ENCODE results near the gene RHEB.

RHEB gene

DNA sequence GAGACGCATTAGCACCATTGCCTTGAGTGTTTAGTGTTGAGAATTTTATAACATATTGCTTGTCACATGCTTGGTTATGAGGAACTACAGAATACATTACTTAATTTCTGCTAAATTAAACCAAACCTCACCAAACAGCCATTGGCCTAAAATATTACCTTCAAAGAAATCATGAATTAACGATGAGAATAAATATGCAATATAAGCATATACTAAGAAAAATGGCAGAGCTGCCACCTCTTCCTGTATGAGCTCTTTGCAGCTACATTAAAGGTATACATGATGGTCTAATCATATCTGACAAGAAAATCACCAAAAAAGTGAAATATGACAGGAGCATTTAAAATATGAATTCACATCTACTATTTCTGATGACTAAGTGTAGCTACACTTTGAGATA, 5.2 kb upstream of the RHEB start:
- no peak for DNase-seq (ENCODE audit: low spot score)

DNA sequence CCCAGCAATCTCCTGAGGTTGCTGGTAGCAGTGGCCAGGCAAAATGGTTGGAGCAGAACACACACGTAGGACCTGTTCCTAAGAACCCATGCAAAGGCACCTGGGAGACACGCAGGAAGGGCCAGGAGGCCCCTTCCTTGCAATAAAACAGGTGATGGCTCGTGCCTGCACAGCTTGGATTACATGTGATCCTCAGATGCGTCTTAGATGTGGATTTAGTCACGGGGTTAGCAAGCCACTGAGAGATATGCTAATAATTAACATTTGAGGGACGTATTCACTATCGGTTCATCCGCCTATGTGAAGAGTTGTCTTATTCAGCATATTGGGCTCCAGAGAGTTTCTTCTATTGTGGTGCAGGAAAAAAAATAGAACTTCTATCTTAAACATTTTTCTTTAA, 4.6 kb upstream of the RHEB start:
- DNase-seq (ENCODE audit: low spot score), result no peak

DNA sequence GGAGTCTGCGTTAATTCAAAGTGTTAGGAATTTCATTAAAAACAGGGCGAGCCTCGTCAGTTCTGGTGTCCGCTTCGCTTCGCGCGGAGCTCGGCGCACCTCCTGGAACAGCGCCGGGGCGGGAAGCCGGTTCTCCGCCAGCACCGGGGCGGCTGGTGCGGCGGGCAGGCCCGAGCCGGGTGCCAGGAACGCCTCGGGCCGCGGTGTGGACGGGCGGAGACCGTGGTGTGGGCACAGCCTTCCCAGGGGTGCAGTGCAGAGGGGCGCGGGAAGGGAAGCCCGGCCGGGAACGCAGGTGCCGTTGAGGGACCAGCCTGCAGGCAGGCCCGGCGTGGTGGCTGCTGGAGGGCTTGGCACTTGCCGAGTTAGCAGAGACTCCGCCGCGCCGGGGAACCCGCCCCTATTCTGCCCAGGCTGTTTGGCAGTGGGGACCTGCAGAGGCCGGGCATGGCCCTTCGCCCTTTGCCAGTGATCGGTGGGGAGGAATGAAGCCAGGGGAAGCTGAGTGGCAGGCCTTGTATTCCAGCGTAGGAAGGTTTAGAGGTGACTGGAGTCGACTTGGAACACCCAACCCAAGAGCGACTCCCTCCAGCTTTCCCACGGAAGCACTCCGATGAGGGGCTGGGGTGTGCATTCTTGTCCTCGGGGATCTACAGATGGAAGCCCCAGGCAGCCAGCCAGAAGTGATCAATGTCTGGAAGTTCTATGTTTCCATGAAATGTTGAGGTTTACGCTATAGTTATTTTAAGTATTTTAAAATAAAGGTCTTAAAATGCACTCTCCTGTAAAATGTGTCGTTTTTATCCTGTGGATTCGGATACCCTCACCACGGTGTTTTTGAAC, 945 bp upstream of the RHEB start:
- DNase-seq (ENCODE audit: low spot score), result peak; percentile 33

DNA sequence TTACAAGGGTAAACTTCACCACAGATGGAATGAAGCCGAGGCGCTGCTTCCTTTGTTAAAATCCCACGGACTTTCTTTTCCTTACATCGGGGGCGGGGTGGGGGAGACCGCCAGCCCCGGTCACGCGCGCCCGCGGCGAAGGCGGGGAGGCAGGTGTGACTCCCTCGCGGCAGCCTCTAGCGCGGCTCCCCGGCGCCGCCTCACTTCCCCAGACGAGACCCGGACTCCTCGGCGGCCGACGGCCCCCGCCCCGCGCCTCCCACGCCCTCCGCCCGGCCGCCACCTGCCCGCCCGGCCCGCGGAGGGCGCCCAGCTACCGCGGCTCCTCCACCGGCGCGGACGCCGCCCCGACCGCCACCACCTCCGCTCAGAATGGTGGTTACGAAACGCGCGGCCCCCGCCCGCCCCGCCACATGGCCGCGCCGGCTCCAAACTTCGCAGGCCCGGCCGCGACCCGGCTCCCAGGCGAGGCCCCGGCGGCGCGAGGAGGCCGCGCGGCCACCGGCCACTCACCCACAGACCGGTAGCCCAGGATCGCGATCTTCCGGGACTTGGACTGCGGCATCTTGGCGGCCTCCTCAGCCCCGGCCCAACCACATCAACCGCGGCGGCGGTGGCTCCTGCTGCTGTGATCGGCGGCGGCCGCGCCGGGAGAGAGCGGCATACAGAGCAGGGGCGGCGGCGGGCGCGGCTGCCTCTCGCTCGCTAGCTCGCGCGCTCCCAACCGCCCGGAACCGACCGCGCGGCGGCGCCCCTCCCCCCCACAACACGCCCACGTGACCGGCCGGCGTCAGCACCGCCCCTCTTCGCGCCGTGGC, 539 bp downstream of the RHEB start:
- DNase-seq (ENCODE audit: low spot score), result peak; percentile 59

DNA sequence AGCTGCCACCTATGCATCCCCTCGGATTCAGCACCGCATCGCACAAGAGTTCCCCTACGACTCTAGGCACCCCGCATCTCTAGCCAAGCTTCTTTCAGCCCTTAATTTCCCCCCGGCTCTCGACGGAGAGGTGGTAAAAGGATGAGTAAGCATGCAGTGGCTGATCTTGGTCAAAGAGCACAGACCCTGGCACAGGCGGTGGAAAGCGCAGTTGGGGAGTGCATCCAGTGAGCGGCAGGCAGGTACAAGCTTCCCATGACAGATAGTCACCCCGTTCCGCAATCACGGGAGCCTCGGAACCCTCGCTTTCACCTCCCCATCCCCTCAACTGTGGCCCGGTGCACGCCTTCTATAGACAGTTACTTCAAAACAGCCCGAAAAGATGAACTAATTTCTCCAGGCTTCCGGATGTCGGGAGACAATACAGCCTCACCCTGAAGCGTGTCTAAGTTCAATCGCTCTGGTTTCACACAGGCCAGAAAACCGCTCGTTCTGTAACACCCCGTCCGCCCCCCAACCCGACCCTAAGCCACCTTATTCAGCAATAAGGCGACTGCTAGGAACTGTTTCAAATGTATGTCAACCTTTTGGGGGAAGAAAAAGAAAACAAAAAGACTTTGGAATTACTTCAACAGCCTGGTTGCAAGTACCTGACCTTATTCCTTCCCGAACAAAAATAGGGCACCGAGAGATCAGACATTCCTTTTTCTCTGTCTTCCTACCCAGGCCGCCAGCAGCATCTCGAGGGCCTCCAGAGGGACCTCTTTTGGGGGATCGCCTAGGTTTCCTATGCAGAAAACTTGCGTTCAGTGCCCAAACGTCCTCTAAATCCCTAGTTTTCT, 1.4 kb downstream of the RHEB start:
- peak; percentile 8 for DNase-seq (ENCODE audit: low spot score)

DNA sequence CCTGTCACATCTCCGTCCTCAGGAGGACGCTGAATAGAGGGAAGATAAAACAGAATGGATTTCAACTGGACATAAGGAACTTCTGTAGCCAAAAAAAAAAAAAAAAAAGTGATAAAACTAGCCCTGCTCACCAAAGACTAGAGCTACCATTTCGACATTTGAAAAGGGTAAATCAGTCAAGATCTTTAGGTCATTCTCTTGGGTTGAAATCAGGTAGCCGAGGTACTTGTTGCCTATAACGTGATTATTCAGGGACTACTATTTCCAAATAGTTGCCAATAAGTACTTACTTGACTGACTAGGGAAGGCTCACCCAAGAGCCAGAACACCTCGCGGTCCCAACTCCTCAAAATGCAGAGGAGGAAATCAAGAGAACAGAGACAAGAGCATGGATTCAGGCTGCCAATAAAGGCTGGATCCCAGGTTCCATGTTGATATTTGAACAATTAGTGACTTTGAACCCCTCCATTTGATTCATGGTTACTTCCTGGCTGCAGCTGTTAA, 2.0 kb downstream of the RHEB start:
- DNase-seq (ENCODE audit: low spot score), result no peak

DNA sequence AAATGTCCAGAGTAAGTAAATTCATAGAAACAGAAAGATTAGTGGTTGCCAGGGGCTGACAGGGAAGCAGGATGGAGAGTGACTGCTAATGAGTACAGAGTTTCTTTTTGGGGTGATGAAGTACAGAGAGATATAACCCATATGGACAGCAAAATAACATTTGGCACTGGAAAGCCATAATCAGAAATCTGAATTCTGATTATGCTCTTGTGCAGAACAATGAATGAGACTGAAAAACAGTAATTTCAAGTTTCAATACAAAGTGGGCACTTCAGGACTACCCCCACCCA, 4.5 kb downstream of the RHEB start:
- no peak for DNase-seq (ENCODE audit: low spot score)

DNA sequence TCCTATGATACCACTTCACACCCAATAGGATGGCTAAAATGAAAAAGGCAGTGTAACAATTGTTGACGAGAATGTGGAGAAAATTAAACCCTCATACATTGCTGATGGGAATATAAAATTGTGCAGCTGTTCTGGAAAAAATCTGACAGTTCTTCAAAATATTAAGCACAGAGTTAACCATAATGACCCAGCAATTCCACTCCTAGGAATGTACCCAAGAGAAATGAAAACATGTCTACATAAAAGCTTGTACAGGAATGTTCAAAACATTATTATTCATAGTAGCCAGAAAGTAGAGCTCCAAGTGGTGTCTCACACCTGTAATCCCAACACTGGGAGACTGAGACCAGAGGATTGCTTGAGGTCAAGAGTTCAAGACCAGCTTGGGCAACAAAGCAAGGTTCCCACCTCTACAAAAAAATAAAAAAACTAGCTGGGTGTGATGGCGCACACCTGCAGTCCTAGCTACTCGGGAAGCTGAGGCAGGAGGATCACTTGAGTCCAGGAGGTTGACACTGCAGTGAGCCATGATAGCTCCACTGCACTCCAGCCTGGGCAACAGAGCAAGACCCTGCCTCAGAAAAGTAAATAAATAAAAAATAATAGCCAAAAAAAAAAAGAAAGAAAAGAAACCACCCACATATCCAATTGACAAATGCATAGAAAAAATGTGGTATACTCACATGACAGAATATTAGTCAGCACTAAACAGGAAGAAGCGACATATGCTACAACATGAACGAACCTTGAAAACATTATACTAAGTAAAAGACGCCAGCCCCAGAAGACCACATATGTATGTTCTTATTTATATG, 5.0 kb downstream of the RHEB start:
- DNase-seq (ENCODE audit: low spot score), result no peak

DNA sequence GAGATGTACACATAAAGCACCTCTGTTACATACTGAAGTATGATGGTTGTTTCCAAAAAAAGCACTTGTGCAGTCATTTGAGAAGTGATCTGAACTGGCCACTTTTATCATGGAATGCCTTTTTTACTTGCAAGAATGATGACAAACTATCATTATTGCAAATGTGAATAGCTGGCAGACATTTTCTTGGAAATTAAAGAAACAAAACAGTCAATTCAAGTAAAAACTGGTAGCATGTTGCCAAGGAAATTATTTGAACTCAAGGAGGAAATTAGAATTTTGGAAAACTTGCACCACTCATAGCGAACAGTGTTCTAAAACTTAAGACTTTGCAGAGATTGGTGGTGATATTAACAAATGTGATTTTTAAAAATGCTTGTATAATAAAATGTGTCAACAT, 6.6 kb downstream of the RHEB start:
- no peak for DNase-seq (ENCODE audit: low spot score)

DNA sequence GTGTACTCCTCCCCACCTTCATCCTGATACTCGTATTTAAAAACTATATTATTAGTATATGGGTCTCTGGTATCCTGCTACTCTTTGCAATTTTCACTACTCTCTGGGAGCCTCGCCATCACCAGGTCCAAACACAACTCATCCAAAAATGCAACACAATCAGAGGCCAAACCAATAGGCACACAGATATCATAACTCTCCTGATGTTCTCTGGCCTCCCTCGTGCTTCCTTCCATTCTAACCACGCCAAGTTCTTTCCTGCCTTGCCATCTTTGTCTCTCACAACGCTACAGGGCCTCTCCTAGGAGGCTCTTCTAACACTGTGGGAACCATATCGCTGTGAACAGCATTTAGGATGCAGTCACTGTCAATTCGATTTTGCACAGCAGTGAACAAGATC, 7.3 kb downstream of the RHEB start:
- DNase-seq (ENCODE audit: low spot score), result no peak

DNA sequence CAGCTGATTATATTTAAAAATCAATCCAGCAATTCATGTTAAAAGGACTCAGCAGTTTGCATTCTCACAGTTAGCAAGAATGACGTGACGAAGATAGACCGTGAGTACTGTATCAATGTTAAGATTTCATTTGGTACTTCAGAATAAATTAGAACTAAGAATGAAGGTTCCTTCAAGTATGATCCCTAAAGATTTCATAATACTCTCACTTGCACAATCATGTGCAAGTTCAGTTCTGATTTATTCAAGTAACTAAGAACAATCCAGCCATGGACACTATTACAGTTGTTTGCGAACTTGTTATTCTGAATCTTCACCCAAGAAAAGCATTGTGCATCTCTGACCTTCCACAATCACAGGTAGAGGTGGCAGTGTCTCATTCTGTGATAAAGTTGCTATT, 7.7 kb downstream of the RHEB start:
- no peak for DNase-seq (ENCODE audit: low spot score)

DNA sequence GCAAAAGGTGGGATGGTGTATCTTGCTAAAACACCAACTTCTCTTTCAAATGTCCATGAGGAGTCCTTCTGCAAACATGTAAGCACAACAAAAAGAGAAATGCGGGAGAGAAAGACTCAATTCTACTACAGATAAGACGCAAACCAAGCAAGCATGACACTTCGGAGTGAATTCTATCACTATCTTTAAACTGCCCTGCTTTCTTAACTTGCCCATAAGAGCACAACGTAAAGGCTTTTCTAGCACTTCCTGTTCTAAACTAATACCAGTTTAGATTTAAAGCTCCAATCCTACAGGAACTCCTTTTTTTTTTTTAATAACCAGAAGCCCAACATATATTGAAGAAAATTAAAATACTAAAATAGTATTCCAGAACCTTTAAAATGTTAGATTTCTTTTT, 8.4 kb downstream of the RHEB start:
- no peak for DNase-seq (ENCODE audit: low spot score)

DNA sequence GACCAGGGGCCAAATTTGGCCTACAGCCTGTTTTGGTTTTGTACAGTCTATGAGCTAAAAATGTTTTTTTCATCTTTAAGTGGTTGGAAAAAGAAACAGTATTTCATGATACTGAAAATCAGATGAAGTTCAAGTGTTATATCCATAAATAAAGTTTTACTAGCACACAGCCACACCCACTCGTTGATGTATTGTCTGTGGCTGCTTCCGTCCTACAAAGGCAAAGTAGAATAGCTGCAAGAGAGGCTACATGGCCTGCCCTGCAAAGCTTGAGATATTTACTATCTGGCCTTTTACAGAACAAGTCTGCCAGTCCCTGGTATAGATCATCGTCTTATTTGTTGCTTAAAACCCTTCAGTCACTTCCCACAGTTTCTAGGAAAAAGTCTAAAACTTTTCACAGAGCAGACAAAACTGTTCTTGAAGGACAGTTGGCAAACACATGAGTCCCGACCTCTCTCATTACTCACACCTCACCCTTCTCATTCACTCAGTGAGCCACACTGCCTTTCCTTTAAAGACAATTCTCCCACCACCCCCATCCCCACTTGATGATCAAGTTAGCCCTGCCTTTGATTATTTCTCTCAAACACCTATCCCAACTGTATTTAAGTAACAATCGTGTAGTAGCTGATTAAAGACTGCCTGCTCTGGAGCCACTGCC, 9.9 kb downstream of the RHEB start:
- DNase-seq (ENCODE audit: low spot score), result no peak

DNA sequence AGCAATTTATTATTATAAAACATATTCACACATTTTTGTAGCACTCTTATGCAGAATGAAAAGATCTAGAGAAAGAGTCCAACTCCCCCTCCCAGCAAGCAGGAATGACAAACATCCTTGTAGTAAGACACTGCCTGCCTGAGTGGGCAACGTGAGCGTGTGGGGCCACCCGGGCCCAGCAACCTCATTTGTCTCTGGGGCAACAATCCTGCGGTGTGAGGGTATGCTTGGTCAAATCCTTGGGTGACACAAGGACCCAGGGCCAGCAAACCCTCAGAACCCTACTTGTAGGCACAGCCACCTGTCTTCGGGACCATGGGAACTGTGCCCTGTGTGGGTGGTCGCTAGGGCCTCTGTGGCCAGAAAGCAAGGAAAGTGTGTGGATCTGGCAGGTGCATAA, 10.7 kb downstream of the RHEB start:
- DNase-seq (ENCODE audit: low spot score), result no peak

DNA sequence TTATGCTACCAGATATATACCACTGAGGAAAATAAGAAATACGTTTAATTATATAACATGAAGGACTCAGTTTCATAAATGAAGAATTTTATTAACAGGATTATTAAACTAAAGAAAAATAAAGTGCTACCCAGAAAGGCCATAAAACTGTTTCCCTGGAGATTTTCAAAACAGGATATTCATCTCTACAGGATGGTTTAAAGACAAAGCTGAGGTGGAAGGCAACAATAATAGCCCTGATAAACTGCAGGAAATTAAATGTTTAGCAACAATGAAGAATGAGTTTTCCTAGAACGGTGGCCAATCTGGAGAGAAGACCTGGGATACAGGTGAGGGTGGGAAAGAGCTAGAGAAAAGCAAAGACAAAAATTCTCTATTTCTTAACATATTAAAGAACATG, 11.9 kb downstream of the RHEB start:
- no peak for DNase-seq (ENCODE audit: low spot score)

DNA sequence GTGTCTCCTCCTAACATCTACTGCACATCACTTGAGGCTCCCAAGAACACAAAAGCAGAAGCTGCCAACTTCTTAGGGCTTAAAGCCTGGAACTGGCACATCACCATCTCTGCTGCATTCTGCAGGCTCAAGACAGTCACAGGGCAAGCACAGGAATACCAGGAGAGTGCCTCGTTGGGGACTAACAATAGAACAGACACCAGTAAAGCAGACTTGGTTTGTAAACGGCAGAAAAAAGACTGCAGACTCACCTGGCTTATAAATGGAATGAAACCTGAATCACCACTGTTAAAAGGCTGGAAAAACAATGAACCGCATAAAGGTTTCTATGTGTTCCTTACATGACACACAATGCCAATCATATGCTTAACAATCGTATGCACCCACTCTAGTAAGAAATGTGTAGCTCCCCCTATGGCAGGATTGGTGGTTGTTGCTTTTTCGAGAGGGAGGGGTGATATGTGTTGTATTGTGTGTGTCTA, 12.8 kb downstream of the RHEB start:
- no peak for DNase-seq (ENCODE audit: low spot score)

DNA sequence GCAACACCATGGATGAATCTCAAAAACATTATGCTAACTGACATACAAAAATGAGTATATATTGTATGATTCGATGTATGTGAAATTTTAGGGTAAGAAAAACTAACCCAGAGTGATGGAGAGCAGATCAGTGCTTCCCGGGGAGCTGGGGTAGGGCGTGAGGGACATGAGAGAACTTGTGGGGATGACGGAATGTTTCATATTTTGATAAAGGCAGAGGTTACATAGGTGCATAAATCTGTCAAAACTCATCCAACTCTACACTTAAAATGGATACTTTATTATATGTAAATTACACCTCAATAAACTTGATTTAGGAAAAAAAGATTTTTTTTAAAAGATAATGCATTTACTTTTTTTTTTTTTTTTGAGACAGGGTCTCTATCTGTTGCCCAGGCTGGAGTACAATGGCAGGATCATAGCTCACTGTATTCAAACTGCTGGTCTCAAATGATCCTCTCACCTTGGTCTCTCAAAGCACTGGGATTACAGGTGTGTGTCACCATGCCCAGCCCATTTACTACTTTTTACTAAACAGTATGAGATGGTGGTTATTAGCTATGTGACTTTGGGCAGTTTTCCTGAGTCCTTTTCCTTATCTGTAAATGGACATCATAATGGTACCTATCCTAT, 13.7 kb downstream of the RHEB start:
- DNase-seq (ENCODE audit: low spot score), result no peak

DNA sequence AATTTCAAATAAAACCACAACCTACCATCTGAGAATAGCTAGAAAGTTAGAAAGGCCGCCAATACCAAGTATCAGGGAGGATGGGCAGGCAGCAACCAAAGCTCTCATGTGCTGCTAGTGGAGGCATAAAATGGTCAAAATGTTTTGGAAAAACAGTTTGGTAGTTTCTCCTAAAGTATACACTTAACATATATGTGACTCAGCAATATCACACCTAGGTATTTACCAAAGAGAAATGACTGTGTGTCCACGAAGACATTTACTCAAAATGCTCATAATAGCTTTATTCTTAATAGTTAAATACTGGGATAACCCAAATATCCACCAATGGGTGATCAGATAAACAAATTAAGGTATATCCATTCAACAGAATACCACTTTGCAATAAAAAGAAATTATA, 14.3 kb downstream of the RHEB start:
- no peak for DNase-seq (ENCODE audit: low spot score)

DNA sequence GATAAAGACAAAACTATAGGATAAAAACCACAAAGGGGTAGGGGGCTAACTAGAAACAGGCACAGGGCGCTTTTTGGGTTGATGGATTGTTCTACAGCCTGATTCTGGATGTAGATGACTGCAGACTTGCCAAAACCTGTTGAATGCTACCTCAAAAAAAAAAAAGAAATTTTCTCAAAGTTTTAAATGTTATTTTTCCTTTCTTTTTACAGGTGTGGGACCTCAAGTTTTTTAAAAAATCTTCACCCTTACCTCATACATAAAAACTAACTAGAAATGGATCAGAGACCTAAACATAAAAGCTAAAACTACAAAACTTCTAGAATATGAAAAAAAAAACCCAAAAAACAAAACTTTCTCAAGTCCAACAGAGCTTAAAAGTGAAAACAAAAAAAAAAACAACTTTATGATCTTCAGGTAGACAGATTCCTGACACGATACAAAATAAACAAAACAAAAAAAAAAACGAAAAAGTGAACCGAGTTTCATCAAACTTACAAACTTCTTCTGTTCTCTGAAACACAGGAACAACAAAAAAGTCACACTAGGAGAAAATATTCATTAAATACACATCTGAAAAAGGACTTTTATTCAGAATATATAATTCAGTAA, 14.9 kb downstream of the RHEB start:
- DNase-seq (ENCODE audit: low spot score), result no peak
